NB4 (cell line): ENCODE measurements around the gene IRS1.

Experiments
- DNase-seq: peaks from one replicate; pipeline ENCODE4 v3.0.0; 2010; ENCODE audit warnings: low read depth
- H3K4me3 ChIP-seq: one replicate; pipeline ENCODE4 v1.5.1; 2011; ENCODE audit warnings: mild to moderate bottlenecking, low read depth, low read length, moderate library complexity
- MYC ChIP-seq: IDR thresholded peaks from 2 replicates; pipeline ENCODE4 v1.6.1; 2011; ENCODE audit warnings: low read depth, low read length
- POLR2A ChIP-seq: IDR thresholded peaks from 2 replicates; pipeline ENCODE4 v1.6.1; 2011; ENCODE audit warnings: mild to moderate bottlenecking; ENCODE audit not compliant: insufficient read length; ENCODE audit errors: extremely low read depth
- TF ChIP-seq, protein P1 (sequence below): IDR thresholded peaks from 2 replicates; pipeline ENCODE4 v1.6.1; 2011; ENCODE audit warnings: low read depth, low read length
- TF ChIP-seq, protein P2 (sequence below): IDR thresholded peaks from one replicate; pipeline ENCODE4 v1.5.1; 2012; ENCODE audit warnings: low read depth, low read length

Gene IRS1

GRCh38 chr2:226736382-226736781 is 63.2 kb downstream of the IRS1 start:
- TF ChIP-seq, protein P1, sequence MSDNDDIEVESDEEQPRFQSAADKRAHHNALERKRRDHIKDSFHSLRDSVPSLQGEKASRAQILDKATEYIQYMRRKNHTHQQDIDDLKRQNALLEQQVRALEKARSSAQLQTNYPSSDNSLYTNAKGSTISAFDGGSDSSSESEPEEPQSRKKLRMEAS, result no peak
- TF ChIP-seq MYC, result no peak
- TF ChIP-seq, protein P2, sequence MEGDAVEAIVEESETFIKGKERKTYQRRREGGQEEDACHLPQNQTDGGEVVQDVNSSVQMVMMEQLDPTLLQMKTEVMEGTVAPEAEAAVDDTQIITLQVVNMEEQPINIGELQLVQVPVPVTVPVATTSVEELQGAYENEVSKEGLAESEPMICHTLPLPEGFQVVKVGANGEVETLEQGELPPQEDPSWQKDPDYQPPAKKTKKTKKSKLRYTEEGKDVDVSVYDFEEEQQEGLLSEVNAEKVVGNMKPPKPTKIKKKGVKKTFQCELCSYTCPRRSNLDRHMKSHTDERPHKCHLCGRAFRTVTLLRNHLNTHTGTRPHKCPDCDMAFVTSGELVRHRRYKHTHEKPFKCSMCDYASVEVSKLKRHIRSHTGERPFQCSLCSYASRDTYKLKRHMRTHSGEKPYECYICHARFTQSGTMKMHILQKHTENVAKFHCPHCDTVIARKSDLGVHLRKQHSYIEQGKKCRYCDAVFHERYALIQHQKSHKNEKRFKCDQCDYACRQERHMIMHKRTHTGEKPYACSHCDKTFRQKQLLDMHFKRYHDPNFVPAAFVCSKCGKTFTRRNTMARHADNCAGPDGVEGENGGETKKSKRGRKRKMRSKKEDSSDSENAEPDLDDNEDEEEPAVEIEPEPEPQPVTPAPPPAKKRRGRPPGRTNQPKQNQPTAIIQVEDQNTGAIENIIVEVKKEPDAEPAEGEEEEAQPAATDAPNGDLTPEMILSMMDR, result no peak
- no peak for TF ChIP-seq POLR2A
- DNase-seq, result no peak
- no peak overlapping the region for H3K4me3 ChIP-seq

- DNase-seq, result no peak
- TF ChIP-seq POLR2A (no peak), MYC (no peak)
- TF ChIP-seq, protein P1, result no peak
- TF ChIP-seq, protein P2, result no peak
- no peak overlapping the region for H3K4me3 ChIP-seq
These were observed 65.6 kb downstream of the IRS1 start for GRCh38 chr2:226733927-226734564.

DNA sequence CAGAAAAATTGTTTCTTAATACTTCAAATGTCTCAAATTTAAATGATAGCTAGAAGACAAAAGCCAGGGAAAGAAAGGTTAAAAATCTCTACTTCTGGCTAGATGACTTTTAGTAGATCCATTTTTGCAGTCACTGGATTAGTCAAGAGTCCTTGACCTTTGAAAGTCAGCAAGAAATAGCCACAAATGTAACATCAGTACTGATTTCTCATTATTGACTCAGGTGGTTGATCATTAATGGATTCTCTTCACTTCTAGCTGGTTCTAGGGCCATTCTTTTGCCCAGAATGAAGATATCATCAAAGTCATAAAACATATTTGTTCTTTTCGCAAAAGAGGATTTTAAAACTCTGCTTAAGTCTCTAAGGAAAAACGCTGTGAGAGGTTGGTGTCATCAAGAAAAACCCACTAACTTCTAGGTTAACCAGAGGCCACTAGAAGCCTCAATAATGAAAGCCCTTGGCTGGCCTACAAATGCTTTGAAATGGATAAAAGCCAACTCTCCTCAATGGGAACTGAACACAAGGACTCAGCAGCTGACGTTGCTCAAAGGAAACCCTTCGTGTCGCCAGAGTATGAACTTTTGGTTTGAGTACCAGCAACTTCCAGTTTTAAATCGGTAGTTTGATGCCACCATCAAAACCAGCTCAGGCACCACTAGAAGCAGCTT is 66.3 kb downstream of the IRS1 start:
- no peak for TF ChIP-seq MYC
- no peak for TF ChIP-seq POLR2A
- TF ChIP-seq, protein P1, result no peak
- no peak for DNase-seq

GRCh38 chr2:226732478-226733188 is 67.0 kb downstream of the IRS1 start:
- H3K4me3 ChIP-seq, result no peak overlapping the region
- TF ChIP-seq, protein P1, result no peak
- no peak for DNase-seq

More for the DNA sequence above, 66.3 kb downstream of the IRS1 start:
- no peak overlapping the region for H3K4me3 ChIP-seq

DNA sequence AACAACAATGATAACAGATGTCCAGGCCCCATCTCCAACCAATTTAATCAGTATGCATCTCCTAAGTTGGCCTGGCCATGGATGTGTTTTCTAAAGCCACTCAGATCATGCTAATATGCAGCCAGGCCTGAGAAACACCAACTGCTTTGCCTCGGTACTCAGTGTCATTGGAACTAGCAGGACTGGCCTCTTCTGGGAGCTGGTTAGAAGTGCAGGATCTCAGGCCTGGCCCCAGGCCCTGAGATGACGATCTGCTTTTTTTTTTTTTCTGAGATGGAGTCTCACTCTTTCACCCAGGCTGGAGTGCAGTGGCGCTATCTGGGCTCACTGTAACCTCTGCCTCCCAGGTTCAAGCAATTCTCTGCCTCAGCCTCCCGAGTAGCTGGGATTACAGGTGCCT is 69.1 kb downstream of the IRS1 start:
- TF ChIP-seq MYC (no peak), POLR2A (no peak)
- no peak for DNase-seq

DNA sequence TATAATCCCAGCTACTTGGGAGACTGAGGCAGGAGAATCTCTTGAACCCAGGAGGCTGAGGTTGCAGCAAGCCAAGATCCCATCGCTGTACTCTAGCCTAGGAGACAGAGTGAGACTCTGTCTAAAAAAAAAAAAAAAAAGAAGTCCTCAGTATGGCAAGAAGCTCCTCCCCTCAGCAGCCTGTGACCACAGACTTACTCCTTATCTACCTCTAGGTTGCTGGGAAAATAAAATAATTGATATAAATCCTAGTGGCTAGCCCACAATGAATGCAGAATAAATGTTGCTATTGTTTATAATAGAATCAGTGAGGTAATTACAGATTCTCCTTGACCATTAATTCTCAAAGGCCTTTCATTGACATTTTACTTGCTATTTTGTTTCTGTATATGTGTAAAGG is 70.6 kb downstream of the IRS1 start:
- no peak for DNase-seq
- no peak overlapping the region for H3K4me3 ChIP-seq
- TF ChIP-seq POLR2A (no peak), MYC (no peak)
- TF ChIP-seq, protein P2, result no peak
- TF ChIP-seq, protein P1, result no peak

More for the DNA sequence above, 69.1 kb downstream of the IRS1 start:
- no peak overlapping the region for H3K4me3 ChIP-seq

DNA sequence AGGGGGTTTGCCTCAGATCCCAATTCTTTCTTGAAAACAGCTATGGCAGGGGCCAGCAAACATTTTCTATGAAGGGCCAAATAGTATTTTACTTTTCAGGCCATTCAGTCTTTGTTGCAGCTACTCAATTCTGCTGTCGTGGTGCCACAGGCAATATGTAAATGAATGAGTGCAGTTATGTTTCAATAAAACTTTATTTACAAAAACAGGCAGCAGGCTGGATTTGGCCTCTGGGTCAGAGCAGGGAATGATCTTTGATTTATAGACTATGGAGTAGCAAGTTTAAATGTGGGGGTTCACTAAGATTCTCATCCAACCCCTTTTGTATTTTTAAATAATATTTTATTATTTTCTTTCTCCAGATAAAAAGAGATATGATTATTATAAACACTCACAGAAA is 72.4 kb downstream of the IRS1 start:
- DNase-seq, result no peak
- TF ChIP-seq, protein P1, result no peak
- no peak for TF ChIP-seq MYC
- no peak for TF ChIP-seq POLR2A
- TF ChIP-seq, protein P2, result no peak
- no peak overlapping the region for H3K4me3 ChIP-seq
